Right forelimb (tissue), 1 donor: Measurements from ENCODE around the gene DYNLRB1.
A peak's percentile ranks its signal among the peaks of the same experiment; 100 is the strongest.
"Not testable (repeated sequence)": the region's sequence is repeated elsewhere in the genome, so short reads cannot be mapped to it uniquely, and the experiment has no call there.

ENCODE experiments used
- DNase-seq: peaks from one replicate; pipeline ENCODE4 v3.0.0-alpha.2; 2018

Gene DYNLRB1

DNA sequence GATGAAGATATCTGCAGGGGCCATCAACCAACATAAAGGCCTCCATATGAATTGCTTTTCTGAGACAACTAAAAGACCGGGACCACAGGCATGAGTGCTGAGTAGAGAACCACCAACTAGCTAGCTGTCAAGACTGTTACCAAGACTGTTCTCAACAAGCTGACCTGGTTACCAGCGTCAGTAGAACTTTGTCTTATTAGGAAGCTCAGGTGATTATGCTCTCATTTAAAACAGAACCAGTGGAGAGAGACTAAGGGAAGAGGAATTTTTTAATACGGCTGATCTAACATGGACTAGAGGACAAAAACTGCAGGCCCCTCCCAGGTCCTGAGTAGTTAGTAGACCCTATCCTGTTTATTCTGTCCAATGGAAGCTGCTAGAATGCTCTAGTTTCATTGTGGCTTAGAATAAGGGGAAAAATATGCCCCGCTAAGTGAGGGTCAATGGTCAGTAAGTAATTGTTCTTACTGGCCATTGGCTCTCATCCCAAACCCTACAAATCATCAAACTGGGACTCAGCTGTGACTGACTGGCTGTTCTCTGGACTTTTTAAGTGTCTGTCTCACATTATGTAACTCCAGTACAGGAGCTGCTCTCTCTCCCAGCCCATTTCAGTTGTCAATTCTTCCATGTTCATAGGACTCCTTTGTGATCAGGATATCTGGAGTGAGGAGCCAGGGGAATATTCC is 3.8 kb upstream of the DYNLRB1 start:
- DNase-seq, result no peak

DNA sequence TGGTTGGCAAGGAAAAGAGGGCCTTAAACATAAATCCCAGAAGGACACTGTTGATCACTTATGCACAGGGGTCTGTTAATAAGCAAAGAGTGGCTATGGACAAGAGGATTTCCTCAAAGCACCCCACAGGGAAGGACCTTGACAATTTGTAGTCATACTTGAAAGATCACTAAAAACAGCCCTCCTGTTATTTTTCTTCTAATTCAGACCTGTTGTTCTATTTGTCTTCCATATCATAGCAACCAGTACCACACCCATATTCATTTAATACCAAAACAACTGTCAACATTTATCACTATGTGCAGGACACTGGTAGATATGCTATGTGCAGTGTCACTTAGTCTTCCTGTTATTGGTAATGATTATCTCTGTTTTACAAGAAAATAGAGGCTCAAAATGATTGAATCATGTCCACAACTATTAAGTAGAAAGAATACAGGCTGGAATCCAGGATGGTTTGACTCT is 3.2 kb upstream of the DYNLRB1 start:
- no peak for DNase-seq

DNA sequence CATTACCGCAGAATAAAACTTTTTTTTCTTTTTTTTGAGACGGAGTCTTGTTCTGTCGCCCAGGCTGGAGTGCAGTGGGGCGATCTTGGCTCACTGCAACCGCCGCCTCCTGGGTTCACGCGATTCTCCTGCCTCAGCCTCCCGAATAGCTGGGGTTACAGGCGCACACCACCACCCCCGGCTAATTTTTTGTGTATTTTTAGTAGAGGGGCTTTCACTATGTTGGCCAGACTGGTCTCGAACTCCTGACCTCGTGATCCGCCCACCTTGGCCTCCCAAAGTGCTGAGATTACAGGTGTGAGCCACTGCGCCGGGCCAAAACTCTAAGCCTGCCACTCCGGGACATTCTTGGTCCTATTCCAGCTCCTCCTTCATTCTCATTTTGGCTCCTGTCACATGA is 2.2 kb upstream of the DYNLRB1 start:
- not testable (repeated sequence) for DNase-seq

DNA sequence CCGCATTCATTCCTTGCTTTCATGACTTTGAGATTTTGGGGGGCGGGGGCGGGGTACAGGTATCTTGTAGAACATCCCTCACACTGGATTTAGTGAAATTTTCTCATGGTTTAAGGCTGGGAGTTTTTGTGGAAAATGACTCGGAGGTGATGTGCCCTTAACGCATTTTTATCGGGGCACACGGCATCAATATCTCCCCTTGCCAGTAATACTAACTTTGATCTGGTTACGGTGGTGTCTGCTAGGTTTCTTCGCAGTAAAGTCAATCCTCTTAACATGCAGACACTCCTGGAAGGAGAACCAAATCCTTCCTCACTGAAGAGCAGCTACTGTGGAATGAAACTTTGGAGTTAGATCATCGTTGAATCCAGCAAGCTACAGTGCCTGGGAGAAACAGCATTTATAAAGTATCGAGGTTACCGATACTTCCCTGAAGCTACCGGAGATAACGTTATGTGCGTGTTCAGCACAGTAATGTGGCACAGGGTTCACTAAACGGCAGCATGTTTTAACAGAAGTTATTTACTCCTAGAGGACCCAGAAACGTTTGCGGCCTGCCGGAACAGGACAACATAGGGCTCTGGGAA is 1.2 kb upstream of the DYNLRB1 start:
- no peak for DNase-seq

DNA sequence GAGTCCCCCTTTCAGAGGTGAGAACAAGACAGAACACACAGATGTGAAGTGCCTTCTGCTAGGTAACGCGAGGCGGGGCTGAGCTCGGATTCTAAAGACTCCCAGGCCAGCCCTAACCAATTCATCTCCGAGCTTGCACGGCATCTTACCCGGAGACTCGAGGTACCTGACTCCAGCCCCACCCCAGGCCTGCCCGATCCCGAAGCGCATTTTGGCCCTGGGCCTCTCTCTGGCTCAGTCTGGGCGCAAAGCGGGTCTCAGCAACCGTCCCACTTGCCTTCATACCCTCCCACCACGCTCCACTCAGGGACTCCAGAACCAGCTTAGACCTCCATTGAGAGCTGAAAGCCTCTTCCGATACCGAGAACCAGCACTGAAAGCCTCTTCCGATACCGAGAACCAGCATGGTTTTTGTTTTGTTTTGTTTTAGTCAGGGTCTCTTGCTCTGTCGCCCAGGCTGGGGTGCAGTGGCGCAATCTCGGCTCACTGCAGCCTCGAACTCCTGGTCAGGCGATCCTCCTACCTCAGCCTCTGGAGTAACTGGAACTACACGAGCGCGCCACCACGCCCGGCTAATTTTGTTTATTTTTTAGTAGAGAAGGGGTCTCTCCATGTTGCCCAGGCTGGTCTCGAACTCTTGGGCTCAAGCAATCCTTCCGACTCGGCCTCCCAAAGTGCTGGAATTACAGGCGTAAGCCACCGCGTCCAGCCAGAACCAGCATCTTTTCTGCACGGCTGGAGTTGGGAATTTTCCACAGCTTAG is 557 bp upstream of the DYNLRB1 start:
- DNase-seq, result peak; percentile 60

DNA sequence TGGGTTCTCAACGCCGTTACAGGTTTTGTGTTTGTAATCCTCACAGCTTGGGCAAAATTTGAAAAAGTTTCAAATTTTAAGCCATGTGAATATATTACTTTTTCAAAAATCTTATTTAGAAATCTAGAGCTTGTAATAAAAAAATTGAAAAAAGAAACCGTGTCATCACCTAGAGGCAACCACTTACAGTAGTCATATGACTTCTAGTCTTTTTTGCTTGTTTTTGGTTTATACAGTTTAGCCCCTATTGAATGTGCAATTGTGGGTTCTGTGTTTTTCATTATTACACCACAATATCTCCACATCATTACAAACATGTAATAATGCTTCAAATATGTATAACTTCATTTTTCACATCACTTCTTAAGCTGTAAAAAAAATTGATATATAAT is 888 bp downstream of the DYNLRB1 start:
- DNase-seq, result no peak

DNA sequence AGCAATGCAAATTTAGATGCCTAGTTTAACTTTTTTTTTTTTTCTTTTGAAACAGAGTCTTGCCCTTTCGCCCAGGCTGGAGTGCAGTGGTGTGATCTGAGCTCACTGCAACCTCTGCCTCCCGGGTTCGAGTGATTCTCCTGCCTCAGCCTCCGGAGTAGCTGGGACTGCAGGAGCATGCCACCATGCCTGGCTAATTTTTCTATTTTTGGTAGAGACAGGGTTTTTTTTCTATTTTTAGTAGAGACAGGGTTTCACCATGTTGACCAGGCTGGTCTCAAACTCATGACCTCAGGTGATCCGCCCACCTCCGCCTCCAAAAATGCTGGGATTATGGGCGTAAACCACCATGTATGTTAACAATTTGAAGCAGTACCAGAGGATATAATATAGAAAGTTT is 2.6 kb downstream of the DYNLRB1 start:
- DNase-seq, result not testable (repeated sequence)

DNA sequence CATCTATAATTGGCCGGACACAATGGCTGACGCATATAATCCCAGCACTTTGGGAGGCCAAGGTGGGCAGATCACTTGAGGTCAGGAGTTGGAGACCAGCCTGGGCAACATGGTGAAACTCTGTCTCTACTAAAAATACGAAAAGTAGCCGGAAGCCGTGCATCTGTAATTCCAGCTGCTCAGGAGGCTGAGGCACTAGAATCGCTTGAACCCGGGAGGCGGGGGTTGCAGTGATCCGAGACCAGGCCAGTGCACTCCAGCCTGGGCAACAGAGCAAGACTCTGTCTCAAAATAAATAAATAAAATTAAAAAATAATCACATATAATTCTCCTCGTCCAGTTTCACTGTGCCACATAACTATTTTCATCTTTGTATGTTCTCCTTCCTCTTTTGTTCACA is 3.6 kb downstream of the DYNLRB1 start:
- not testable (repeated sequence) for DNase-seq

DNA sequence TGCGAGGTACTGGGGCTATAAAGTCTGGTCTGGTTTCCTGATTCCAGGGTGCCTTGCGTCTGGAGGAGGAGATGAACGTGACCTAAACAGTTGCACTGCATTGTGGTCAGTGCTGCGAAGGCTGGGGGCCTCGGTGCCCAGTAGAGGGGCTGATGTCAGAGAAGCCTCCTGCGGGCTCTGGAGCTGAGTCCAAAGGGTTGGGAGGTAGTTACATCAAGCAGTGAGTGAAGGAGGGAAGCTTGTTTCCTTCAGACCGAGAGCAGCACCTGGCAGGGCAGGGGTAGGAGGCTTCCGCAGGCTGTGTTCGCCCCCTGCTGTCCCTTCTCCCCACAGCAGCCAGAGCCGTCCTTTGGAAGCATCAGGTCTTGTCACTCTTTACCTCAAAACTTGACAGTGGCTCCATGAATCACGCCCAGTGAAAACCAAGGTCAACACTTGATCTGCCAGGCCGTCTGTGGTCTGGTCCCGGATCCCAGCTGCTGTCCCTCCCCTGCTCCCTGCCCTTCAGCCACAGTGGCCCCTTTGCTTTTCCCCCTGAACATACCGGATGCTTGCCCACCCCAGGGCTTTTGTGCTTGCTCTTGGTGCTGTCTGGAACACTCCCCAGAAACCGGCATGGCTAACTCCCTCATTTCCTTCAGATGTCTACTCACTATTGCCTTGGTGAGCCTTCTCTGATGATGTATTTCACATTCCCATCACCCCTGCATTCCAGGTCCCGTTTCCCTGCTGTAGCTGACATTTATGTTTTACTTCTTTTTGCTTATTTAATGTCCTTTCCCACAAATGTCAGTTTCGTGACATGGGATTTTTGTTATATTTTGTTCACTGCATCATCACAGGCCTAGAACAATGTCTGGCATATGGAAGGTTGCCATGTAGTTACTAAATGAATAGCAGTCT is 7.0 kb downstream of the DYNLRB1 start:
- no peak for DNase-seq

DNA sequence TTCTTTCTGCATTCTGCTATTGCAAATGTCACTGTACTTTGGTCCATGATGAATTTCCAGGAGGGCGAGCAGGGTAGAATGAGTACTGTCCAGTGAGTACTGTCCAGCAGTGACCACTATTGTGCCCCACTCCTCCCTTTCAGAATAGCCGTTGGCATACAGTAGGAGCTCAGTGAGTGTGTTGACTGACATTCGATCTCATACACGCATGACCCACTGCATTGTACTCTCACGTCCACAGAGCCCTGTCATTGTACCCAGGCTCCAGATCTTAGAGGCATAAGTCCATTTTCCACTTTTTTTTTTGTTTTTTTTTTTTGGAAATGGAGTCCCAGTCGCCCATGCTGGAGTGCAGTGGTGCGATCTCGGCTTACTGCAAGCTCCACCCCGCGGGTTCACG is 8.2 kb downstream of the DYNLRB1 start:
- no peak for DNase-seq

DNA sequence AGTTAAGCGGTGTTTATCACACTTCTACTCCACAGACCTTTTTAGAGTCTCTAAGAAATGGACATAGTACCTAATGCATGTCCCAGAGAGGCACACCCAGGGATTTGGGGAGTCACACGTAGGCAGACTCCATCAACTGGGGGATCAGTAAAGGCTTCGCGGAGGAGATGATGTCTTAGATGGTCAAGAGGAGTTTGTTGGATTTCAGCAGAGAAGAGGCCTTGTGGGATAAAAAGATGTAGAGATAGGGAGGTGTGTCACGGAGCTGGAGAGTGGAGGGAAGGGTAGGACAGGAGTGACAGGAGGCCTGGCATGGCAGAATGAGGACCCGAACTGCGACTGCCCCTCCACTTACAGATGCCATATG is 9.1 kb downstream of the DYNLRB1 start:
- no peak for DNase-seq

DNA sequence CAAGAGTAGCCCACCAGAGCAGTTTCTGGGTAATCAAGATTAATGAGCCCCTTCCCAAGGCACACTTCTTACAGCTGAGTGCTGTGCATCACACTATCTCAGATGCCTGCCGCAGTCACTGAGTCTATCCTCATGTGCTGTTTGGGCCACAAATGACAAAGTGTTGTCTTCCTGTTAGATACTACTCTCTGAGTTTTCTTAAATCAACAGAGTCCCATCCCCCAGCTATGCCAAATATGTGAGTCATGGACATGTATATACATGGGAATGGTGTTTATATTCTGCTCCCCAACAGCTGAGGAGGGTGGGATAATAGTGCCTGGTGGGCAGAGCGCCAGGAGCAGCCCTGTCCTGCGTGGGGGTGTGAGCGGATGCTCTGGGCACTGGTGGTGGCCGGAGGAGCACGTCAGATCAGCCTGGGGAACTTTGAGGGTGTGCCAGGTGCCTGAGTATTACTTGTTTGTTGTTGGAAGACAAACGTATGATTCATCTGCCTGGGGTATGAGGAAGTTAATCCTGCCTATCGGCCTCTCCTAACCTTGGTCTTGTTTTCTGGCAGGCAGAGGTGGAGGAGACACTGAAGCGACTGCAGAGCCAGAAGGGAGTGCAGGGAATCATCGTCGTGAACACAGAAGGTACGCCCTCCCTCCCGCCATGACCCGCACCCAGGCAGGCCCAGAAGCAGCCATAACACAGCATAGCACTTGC is 9.6 kb downstream of the DYNLRB1 start:
- DNase-seq, result peak; percentile 61

DNA sequence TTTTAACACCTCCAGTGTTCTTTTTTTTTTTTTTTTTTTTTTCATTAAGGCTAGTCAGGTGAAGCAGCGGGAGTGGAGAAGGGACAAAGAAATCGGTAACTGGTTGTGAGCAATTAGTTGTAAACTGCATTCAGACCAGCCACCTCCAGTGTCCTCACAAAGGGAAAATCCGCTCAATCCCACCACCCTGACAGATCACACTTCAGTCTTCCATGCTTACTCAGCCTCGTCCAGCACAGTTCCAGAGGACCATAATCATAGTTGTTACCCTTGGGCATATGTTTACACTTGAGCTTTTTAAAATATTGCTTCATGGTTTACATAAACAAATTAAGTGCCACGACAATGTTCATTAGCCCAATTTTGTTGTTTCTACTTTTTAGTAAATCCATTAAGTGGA is 10.2 kb downstream of the DYNLRB1 start:
- DNase-seq, result no peak

DNA sequence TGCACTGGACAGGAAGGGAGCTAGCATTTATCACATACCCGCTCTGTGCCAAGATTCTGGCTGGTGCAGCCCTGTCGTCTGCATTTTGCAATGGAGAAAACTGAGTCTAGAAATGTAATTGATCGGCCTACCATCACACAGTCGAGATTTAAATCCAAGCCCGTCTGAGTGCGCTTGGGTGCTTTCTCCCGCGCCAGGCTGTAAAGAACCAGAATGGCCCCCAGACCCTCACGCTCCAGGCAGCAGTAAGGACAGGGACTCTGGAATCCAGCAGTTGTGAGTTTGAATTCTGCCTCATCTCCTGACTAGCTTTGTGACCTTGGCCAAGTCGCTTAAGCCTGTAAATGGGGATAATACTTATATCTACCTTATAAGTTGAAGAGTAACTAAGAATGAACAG is 10.8 kb downstream of the DYNLRB1 start:
- no peak for DNase-seq

DNA sequence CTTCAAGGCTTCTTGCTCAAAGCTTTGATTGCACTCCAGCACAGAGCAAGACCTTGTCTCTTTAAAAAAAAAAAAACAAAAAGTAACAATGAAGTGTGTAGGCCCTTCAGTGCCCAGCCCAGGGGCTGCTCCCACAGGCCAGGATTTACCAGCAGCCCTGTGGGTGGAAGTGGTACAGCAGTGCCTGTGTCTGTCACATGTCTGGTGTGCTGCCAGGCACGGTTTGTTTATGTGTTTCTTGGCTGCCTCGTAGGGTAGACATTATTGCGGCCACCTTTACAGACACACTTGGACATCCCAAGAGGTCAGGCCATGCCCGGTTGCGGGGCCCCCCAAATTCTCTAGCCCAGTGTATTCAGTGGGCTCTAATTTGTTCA is 12.7 kb downstream of the DYNLRB1 start:
- no peak for DNase-seq

DNA sequence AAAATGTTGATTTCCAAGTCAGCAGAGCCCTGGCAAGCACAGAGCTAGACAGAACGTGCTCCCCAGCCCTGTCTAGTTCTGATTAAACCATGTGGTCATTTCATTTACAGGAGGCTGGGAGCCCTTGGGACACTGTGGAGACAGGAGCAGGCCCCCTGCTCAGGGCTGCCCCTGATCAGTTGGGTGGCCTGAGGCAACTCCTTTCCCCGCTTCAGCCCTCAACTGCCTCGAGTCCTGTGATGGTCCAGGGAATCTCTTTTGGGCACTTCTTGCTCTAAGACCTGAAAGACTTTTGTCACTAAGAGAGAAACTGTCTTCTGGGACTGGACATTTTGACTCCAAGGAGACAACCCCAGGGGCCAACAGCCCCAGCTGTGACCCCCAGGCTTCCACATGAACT is 13.5 kb downstream of the DYNLRB1 start:
- DNase-seq, result no peak

DNA sequence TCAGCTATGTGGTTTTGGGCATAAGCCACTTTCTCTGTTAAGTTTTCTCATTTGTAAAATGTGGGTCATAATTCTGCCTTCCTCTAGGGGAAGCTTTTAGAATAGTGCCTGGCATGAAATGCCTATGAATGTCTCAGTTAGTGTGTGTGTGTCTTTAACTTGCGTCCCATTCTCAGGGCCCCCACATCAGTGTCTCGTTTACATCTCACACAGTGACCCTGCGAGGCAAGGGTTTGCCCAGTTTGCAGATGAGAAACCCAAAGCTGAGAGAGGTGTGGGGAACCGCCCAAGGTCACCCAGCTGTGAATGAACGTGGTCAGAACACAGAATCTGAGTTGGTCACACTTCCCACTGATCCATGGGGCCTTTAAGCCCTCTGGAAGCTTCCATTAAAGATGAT is 14.1 kb downstream of the DYNLRB1 start:
- no peak for DNase-seq

DNA sequence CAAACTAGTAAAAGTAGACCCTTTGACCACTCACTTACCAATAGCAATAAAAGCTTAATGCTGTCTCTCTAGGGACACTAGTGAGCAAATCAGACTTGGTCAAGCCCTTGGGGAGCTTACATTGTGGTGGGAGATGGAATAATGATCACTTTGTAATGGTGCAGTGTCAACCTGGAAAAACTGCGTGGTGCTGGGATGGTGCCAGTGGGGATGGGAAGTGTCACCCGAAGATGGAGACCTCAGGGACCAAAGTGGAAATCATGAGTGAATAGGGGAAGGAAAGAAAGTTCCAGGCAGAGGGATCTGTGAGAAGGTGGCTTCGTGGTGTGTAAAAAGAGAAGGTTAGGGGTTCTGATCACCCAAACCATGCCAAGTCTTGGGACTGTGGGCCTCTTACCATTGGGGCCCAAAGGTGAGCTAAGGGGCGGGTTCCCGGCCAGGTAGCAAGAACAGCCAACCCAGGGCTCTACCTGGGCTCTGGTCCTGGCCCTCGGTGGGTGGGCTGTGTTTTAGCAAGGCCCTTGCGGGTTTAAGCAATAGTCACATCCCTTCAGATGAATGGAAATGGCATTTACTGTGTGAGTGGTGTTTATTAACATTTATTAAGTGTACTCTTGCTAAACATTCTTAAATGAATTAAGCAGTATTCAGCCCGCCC is 15.5 kb downstream of the DYNLRB1 start:
- DNase-seq, result no peak

DNA sequence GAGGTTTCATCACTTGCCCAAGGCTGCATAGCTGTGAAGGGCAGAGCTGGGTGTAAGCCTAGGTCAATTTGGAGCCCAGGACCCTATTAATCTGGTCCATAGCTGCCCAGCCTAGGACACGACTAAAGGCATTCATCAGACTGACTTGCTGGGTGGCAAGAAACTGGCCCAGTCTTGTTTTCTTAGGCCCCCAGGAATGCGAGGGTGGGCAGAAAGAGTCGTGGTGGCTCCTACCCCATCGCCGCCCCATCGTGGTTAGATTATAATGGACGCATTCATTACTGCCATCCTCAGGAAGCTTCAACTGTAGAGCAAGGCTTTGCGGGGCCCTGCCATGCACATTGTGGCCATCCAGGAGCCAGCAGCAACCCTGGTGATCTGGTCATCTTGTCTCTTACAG is 16.1 kb downstream of the DYNLRB1 start:
- DNase-seq, result no peak

DNA sequence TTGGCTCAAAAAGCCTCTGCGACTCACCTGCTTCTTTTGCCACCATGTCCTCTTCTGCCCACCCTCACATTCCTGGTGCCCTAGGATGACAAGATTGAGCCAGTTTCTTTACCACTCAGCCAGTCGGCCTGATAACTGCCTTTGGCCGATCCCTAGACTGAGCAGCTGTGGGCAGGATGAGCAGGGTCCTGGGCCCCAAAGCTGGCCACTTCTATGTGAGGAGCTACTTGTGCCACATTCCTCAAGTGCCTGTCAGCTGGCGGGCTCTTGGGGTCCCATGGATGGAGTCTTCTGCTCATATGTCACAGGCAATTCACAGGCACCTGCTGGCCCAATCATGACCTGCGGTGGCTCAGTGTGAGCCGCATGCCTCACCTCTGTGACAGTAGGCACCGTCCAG is 16.5 kb downstream of the DYNLRB1 start:
- DNase-seq, result no peak

DNA sequence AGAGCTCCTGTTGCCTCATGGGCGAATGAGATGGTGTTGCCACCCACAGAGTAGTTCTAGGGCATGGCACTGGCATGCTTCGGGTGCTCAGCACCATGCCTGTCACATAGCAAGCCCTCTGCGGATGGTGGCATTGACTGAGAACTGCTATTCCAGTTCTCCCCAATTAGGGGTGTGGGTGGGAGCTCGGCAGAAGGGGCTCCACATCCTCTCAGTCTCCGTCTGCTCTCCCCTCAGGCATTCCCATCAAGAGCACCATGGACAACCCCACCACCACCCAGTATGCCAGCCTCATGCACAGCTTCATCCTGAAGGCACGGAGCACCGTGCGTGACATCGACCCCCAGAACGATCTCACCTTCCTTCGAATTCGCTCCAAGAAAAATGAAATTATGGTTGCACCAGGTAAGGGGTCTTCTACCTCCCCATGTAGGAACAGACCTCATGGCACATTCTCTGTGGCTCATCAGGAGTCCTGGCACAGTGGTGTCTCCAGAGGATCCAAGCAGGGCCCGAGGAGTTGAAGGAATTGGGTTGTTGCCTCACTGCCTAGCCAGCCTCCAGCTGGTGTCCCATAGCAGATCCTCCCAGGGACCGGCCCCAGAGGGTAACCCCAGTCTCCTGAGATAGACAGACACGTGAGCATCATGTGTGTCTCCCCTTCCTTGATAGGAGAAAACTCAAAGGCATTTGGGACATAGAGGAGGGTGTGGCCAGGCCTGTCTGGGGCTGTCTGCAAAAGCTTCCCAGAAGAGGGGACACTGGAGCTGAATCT is 18.4 kb downstream of the DYNLRB1 start:
- no peak for DNase-seq
